ENCODE results near the gene FZD1.

DNA sequence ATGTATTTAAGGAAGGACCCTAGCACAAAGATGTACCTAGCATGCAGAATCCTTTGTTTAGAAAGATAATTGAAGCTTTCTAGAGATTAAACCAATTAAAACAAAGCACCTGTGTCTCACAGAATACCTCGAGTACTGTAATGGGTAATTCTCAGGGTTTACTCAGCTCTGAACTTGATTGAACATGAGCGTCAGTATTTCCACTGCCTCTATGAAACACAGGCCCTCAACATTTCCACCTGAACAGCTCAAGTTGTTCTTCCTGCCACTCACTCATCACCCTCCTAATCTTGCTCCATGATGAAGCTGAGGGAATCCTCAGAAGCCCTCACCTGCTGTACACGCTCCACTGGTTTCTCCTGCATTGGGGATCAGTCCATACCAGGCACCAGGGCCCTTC, 33.7 kb upstream of the FZD1 start:
- TF ChIP-seq POLR2AphosphoS5 (IDR thresholded peaks at IDR 0.05; ENCODE audit: low read depth) (no peak), GABPA (IDR thresholded peaks at IDR 0.05; ENCODE audit: low read depth) (no peak)
- TF ChIP-seq, protein P1, sequence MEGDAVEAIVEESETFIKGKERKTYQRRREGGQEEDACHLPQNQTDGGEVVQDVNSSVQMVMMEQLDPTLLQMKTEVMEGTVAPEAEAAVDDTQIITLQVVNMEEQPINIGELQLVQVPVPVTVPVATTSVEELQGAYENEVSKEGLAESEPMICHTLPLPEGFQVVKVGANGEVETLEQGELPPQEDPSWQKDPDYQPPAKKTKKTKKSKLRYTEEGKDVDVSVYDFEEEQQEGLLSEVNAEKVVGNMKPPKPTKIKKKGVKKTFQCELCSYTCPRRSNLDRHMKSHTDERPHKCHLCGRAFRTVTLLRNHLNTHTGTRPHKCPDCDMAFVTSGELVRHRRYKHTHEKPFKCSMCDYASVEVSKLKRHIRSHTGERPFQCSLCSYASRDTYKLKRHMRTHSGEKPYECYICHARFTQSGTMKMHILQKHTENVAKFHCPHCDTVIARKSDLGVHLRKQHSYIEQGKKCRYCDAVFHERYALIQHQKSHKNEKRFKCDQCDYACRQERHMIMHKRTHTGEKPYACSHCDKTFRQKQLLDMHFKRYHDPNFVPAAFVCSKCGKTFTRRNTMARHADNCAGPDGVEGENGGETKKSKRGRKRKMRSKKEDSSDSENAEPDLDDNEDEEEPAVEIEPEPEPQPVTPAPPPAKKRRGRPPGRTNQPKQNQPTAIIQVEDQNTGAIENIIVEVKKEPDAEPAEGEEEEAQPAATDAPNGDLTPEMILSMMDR (IDR thresholded peaks at IDR 0.05; ENCODE audit: insufficient read depth, low read length), result no peak
- TF ChIP-seq, protein P2, sequence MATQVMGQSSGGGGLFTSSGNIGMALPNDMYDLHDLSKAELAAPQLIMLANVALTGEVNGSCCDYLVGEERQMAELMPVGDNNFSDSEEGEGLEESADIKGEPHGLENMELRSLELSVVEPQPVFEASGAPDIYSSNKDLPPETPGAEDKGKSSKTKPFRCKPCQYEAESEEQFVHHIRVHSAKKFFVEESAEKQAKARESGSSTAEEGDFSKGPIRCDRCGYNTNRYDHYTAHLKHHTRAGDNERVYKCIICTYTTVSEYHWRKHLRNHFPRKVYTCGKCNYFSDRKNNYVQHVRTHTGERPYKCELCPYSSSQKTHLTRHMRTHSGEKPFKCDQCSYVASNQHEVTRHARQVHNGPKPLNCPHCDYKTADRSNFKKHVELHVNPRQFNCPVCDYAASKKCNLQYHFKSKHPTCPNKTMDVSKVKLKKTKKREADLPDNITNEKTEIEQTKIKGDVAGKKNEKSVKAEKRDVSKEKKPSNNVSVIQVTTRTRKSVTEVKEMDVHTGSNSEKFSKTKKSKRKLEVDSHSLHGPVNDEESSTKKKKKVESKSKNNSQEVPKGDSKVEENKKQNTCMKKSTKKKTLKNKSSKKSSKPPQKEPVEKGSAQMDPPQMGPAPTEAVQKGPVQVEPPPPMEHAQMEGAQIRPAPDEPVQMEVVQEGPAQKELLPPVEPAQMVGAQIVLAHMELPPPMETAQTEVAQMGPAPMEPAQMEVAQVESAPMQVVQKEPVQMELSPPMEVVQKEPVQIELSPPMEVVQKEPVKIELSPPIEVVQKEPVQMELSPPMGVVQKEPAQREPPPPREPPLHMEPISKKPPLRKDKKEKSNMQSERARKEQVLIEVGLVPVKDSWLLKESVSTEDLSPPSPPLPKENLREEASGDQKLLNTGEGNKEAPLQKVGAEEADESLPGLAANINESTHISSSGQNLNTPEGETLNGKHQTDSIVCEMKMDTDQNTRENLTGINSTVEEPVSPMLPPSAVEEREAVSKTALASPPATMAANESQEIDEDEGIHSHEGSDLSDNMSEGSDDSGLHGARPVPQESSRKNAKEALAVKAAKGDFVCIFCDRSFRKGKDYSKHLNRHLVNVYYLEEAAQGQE (IDR thresholded peaks at IDR 0.05; ENCODE audit: insufficient replicate concordance, low read depth), result no peak

Data from HL-60 (cell line).